Thoracic aorta (tissue), 2 donors: ENCODE measurements around the gene CD53. TPM values are rescaled to one million over a fixed set of nuclear protein-coding genes. Genes with fewer than 3 reads are reported as not detected.
"Not testable (repeated sequence)": the region's sequence is repeated elsewhere in the genome, so short reads cannot be mapped to it uniquely, and the experiment has no call there.

Experiments used
- ATAC-seq: fragments of 150-250 bp; one replicate; pipeline ENCODE4 v1.8.0; 2017; ENCODE audit warnings: low read depth; ENCODE audit not compliant: insufficient number of reproducible peaks, low FRiP score
- DNase-seq: peaks from one replicate; pipeline ENCODE4 v3.0.0-alpha.2; 2020; ENCODE audit warnings: low spot score
- H3K27ac ChIP-seq, 2 donors: fragments of 200-600 bp; sonication (generic); 1 replicate in 1 of 2; 2 replicates in 1 of 2; pipeline ENCODE4 v1.5.1; 2016; ENCODE audit warnings: mild to moderate bottlenecking in 2 of 2, moderate library complexity in 2 of 2
- H3K27me3 ChIP-seq: fragments of 200-600 bp; sonication (generic); replicated peaks from 2 replicates; pipeline ENCODE4 v1.6.0; 2016; ENCODE audit warnings: mild to moderate bottlenecking; ENCODE audit not compliant: insufficient read depth
- H3K36me3 ChIP-seq: fragments of 200-600 bp; sonication (generic); one replicate; pipeline ENCODE4 v1.5.1; 2016
- H3K4me1 ChIP-seq, 2 donors: fragments of 200-600 bp; sonication (generic); 1 replicate in 1 of 2; 2 replicates in 1 of 2; pipeline versions ENCODE4 v1.5.1 to v1.6.0; 2016; ENCODE audit warnings: low read depth in 2 of 2, mild to moderate bottlenecking in 1 of 2; ENCODE audit not compliant: control insufficient read depth in 1 of 2
- H3K4me3 ChIP-seq: fragments of 200-600 bp; sonication (generic); 2 replicates; pipeline ENCODE4 v1.5.1; 2016; ENCODE audit warnings: mild to moderate bottlenecking
- H3K9me3 ChIP-seq: fragments of 200-600 bp; sonication (generic); 2 replicates; pipeline ENCODE4 v1.5.1; 2016
- CTCF ChIP-seq: fragments of 200-600 bp; sonication (generic); IDR thresholded peaks from one replicate; pipeline ENCODE4 v1.5.1; 2019; ENCODE audit warnings: antibody characterized with exemption
- total RNA-seq, 2 donors: library from RNA; depleted of rRNA; stranded (reverse); fragments of >200 nt; gene quantifications; one replicate each; pipeline versions ENCODE4 v1.1.0 to v1.2.3, GENCODE V29; 2016

The CD53 gene
- total RNA-seq, 2 donors from 2014 or later, result 55.6 to 60.9 TPM

- no peak for TF ChIP-seq CTCF
- ATAC-seq, result no peak
- no peak for DNase-seq
Measured at GRCh38 chr1:110928904-110929303, 56.0 kb downstream of the CD53 start.

GRCh38 chr1:110931097-110931496 is 58.1 kb downstream of the CD53 start:
- peaks cover 19% of the 10 kb centered on the region for H3K9me3 ChIP-seq

More at GRCh38 chr1:110928904-110929303, 56.0 kb downstream of the CD53 start:
- Histone ChIP-seq H3K36me3 (no peaks in the 10 kb centered on the region), H3K27ac (no peak overlapping the region), H3K27me3 (no peaks in the 10 kb centered on the region), H3K9me3 (peaks cover 13% of the 10 kb centered on the region), H3K4me1 (no peaks in the 10 kb centered on the region), H3K4me3 (no peak overlapping the region)

GRCh38 chr1:110936567-110936966 is 63.6 kb downstream of the CD53 start:
- H3K36me3 ChIP-seq, result no peaks in the 10 kb centered on the region
- TF ChIP-seq CTCF, result no peak
- peaks cover 18% of the 10 kb centered on the region for H3K9me3 ChIP-seq
- no peak for ATAC-seq
- no peaks in the 10 kb centered on the region for H3K27me3 ChIP-seq
- no peak overlapping the region for H3K27ac ChIP-seq
- no peak overlapping the region for H3K4me3 ChIP-seq
- no peak for DNase-seq
- no peaks in the 10 kb centered on the region for H3K4me1 ChIP-seq

More at GRCh38 chr1:110931097-110931496, 58.1 kb downstream of the CD53 start:
- ATAC-seq, H3K36me3 ChIP-seq, H3K4me3 ChIP-seq, H3K27ac ChIP-seq, H3K27me3 ChIP-seq, H3K4me1 ChIP-seq, DNase-seq: not testable (repeated sequence)

- peaks cover 8% of the 10 kb centered on the region for H3K36me3 ChIP-seq
- no peaks in the 10 kb centered on the region for H3K4me1 ChIP-seq
- TF ChIP-seq CTCF, result no peak
- DNase-seq (no peak), ATAC-seq (no peak)
- H3K9me3 ChIP-seq, result no peaks in the 10 kb centered on the region
- H3K27ac ChIP-seq, result no peak overlapping the region
- no peak overlapping the region for H3K4me3 ChIP-seq
- H3K27me3 ChIP-seq, result no peaks in the 10 kb centered on the region
Measured at GRCh38 chr1:110944806-110945205, 71.9 kb downstream of the CD53 start.

- H3K27ac ChIP-seq, result no peak overlapping the region
- H3K27me3 ChIP-seq, result no peaks in the 10 kb centered on the region
- peaks cover 11% of the 10 kb centered on the region for H3K36me3 ChIP-seq
- no peak for TF ChIP-seq CTCF
- no peak overlapping the region for H3K4me3 ChIP-seq
- DNase-seq, result no peak
- H3K4me1 ChIP-seq, result no peaks in the 10 kb centered on the region
- no peaks in the 10 kb centered on the region for H3K9me3 ChIP-seq
- ATAC-seq, result no peak
Measured at GRCh38 chr1:110945626-110946025, 72.7 kb downstream of the CD53 start.
